Breast epithelium (tissue), 3 donors: ENCODE results near the gene METTL16.

ENCODE experiments used
- POLR2A ChIP-seq: fragments of 450-650 bp; IDR thresholded peaks from one replicate; pipeline ENCODE4 v1.6.1; 2016; ENCODE audit warnings: antibody characterized with exemption, mild to moderate bottlenecking, moderate library complexity
- TF ChIP-seq, protein P1 (sequence below), 3 donors: fragments of 450-650 bp; IDR thresholded peaks; one replicate each; pipeline ENCODE4 v1.5.1; 2016 to 2017; ENCODE audit warnings: antibody characterized with exemption in 3 of 3, mild to moderate bottlenecking in 3 of 3, moderate library complexity in 3 of 3

DNA sequence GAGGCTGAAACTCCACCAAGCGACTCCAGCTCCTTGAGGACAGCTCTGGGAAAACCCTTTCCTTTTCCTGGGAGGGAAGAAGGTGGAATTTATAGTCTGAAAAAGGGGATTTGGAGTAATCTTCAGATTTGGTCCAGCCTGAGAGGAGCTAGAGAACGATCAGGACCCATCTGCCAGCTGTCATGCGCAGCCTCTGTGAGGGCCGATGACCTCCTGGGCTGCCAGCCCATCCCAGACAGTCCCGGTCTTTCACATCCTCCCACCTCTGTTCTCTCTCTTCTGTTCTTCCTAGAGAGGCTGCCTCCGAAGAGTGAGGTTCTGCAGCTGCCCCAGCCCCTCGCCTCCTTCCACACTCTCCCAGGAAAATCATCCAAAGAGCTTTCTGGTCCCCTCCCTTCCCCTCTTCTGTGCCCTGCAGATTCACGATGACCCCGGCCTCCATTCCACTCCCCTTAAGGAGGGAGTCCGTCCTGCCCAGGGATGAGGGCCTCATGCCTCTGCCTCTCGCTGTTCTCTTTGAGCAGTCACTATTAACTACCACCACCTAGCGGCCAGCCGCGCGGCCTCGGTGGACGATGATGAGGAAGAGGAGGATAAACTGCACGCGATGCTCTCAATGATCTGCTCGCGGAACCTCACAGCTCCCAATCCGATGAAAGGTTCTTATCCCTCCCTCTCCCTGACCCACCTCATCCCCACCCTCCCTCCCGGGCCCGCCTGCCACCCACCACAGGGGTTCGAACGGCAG is 144.8 kb downstream of the METTL16 start:
- TF ChIP-seq, protein P1, sequence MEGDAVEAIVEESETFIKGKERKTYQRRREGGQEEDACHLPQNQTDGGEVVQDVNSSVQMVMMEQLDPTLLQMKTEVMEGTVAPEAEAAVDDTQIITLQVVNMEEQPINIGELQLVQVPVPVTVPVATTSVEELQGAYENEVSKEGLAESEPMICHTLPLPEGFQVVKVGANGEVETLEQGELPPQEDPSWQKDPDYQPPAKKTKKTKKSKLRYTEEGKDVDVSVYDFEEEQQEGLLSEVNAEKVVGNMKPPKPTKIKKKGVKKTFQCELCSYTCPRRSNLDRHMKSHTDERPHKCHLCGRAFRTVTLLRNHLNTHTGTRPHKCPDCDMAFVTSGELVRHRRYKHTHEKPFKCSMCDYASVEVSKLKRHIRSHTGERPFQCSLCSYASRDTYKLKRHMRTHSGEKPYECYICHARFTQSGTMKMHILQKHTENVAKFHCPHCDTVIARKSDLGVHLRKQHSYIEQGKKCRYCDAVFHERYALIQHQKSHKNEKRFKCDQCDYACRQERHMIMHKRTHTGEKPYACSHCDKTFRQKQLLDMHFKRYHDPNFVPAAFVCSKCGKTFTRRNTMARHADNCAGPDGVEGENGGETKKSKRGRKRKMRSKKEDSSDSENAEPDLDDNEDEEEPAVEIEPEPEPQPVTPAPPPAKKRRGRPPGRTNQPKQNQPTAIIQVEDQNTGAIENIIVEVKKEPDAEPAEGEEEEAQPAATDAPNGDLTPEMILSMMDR (IDR thresholded peaks at IDR 0.05) = no peak
- no peak for TF ChIP-seq POLR2A
